KMS-11 (cell line): Measurements from ENCODE around the gene KIF16B.

Experiments used
- H2AFZ ChIP-seq: fragments of 200-600 bp; sonication (generic); 2 replicates; pipeline ENCODE4 v1.6.1; 2016; ENCODE audit warnings: antibody characterized with exemption, mixed run types, low read depth
- H3K27ac ChIP-seq: fragments of 200-600 bp; sonication (generic); 2 replicates; pipeline ENCODE4 v1.6.1; 2016; ENCODE audit warnings: mild to moderate bottlenecking, mixed run types
- H3K27me3 ChIP-seq: fragments of 200-600 bp; sonication (generic); 2 replicates; pipeline ENCODE4 v1.6.1; 2017; ENCODE audit warnings: mild to moderate bottlenecking, low read depth, mixed run types, moderate library complexity; ENCODE audit not compliant: insufficient read depth
- H3K36me3 ChIP-seq: fragments of 200-600 bp; sonication (generic); 2 replicates; pipeline ENCODE4 v1.6.1; 2017; ENCODE audit warnings: mild to moderate bottlenecking, mixed run types; ENCODE audit not compliant: insufficient read depth
- H3K4me1 ChIP-seq: fragments of 200-600 bp; sonication (generic); 2 replicates; pipeline ENCODE4 v1.6.1; 2016; ENCODE audit warnings: mild to moderate bottlenecking, low read depth, mixed run types; ENCODE audit not compliant: poor library complexity, severe bottlenecking
- H3K4me2 ChIP-seq: fragments of 200-600 bp; sonication (generic); 2 replicates; pipeline ENCODE4 v1.7.0; 2016; ENCODE audit warnings: mild to moderate bottlenecking, mixed run types
- H3K4me3 ChIP-seq: fragments of 200-600 bp; sonication (generic); IDR thresholded peaks from 2 replicates; pipeline ENCODE4 v1.6.1; 2017; ENCODE audit warnings: low read depth, low read length, mixed read lengths; ENCODE audit not compliant: insufficient read depth
- H3K79me2 ChIP-seq: fragments of 200-600 bp; sonication (generic); 2 replicates; pipeline ENCODE4 v1.6.1; 2016; ENCODE audit warnings: low read depth, mixed run types; ENCODE audit not compliant: insufficient read depth
- H3K9ac ChIP-seq: fragments of 200-600 bp; sonication (generic); 2 replicates; pipeline ENCODE4 v1.6.1; 2016; ENCODE audit warnings: mild to moderate bottlenecking, mixed run types
- H4K20me1 ChIP-seq: fragments of 200-600 bp; sonication (generic); 2 replicates; pipeline ENCODE4 v1.6.1; 2016; ENCODE audit warnings: mild to moderate bottlenecking, mixed run types; ENCODE audit not compliant: insufficient read depth
- TF ChIP-seq, protein P1 (sequence below): fragments of 200-600 bp; sonication (generic); conservative IDR thresholded peaks from 2 replicates; pipeline ENCODE4 v1.6.1; 2017; ENCODE audit warnings: low read depth, mild to moderate bottlenecking, antibody characterized with exemption, low read length, moderate library complexity, mixed read lengths

The KIF16B gene

DNA sequence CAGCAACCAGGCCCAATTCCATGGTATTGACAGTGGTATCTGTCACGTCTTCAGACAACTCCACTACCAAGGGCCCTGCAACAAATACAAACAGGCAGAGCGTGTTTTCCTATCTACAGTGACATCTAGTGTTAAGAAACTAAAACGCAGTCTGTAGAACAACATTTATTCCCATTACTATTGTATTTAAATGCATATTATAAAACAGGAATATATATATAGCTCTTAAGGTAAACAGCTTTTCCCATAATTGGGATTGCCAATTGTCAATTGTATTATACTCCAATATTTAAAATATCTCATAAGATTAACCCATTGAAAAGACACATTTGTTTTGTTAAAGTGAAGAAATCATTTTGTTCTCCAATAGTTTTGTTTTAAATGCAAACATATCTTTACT lies 97.2 kb downstream of the KIF16B start:
- TF ChIP-seq, protein P1, sequence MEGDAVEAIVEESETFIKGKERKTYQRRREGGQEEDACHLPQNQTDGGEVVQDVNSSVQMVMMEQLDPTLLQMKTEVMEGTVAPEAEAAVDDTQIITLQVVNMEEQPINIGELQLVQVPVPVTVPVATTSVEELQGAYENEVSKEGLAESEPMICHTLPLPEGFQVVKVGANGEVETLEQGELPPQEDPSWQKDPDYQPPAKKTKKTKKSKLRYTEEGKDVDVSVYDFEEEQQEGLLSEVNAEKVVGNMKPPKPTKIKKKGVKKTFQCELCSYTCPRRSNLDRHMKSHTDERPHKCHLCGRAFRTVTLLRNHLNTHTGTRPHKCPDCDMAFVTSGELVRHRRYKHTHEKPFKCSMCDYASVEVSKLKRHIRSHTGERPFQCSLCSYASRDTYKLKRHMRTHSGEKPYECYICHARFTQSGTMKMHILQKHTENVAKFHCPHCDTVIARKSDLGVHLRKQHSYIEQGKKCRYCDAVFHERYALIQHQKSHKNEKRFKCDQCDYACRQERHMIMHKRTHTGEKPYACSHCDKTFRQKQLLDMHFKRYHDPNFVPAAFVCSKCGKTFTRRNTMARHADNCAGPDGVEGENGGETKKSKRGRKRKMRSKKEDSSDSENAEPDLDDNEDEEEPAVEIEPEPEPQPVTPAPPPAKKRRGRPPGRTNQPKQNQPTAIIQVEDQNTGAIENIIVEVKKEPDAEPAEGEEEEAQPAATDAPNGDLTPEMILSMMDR = peak; percentile 55
- Histone ChIP-seq H3K36me3 (no peaks in the 10 kb centered on the region), H3K4me2 (no peak overlapping the region)

DNA sequence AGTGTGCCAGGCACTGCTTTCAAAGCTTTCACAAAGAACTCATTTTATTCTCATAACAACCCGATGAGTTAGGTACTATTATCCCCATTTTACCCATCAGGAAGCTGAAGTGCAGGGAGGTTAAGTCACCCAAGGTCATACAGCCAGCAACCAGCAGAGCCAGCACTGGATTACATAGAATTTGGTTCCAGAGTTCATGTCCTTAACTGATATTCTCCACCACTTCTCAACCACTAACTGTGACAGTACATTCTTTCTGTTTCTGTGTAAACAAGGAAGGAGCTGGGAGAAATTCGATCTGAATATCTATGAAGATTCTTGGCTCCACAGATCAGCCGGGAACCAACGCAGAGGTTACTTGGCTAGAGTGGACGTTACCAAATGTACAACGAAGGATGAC lies 98.0 kb downstream of the KIF16B start:
- H3K79me2 ChIP-seq = no peaks in the 10 kb centered on the region
- H3K9ac ChIP-seq = no peak overlapping the region
- no peaks in the 10 kb centered on the region for H3K36me3 ChIP-seq
- no peaks in the 10 kb centered on the region for H4K20me1 ChIP-seq
- no peaks in the 10 kb centered on the region for H3K27me3 ChIP-seq
- no peak overlapping the region for H3K4me3 ChIP-seq
- no peak overlapping the region for H3K4me2 ChIP-seq
- no peak overlapping the region for H2AFZ ChIP-seq
- H3K4me1 ChIP-seq = no peaks in the 10 kb centered on the region
- TF ChIP-seq, protein P1 = no peak
- no peak overlapping the region for H3K27ac ChIP-seq

More for the DNA sequence above, 97.2 kb downstream of the KIF16B start:
- H2AFZ ChIP-seq = no peak overlapping the region
- no peaks in the 10 kb centered on the region for H4K20me1 ChIP-seq
- H3K9ac ChIP-seq = no peak overlapping the region
- H3K27ac ChIP-seq = no peak overlapping the region
- H3K4me1 ChIP-seq = no peaks in the 10 kb centered on the region
- H3K27me3 ChIP-seq = no peaks in the 10 kb centered on the region
- H3K79me2 ChIP-seq = no peaks in the 10 kb centered on the region
- no peak overlapping the region for H3K4me3 ChIP-seq

DNA sequence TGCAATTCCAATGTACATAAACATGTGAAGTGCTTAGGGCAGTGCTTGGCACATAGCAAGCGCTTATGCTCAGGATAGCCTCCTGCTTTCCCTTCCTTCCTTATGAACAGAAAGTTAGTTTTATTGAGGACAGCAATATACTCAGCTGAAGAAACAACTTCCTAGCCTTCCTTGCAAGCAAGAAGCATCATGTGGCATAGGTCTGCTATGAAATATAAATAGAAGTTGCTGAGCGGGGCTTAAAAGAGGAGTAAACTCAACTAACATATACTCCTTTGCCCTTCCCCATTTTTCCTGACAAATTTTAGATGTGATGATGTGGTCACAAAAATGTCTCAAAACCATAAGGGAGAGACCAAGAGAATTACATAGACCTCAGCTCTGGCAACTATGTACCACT lies 98.9 kb downstream of the KIF16B start:
- TF ChIP-seq, protein P1 = no peak
- Histone ChIP-seq H3K4me3 (no peak overlapping the region), H3K79me2 (no peaks in the 10 kb centered on the region), H2AFZ (no peak overlapping the region), H3K27ac (no peak overlapping the region), H3K27me3 (no peaks in the 10 kb centered on the region), H3K9ac (no peak overlapping the region), H3K4me1 (no peaks in the 10 kb centered on the region), H4K20me1 (no peaks in the 10 kb centered on the region), H3K4me2 (no peak overlapping the region), H3K36me3 (no peaks in the 10 kb centered on the region)

DNA sequence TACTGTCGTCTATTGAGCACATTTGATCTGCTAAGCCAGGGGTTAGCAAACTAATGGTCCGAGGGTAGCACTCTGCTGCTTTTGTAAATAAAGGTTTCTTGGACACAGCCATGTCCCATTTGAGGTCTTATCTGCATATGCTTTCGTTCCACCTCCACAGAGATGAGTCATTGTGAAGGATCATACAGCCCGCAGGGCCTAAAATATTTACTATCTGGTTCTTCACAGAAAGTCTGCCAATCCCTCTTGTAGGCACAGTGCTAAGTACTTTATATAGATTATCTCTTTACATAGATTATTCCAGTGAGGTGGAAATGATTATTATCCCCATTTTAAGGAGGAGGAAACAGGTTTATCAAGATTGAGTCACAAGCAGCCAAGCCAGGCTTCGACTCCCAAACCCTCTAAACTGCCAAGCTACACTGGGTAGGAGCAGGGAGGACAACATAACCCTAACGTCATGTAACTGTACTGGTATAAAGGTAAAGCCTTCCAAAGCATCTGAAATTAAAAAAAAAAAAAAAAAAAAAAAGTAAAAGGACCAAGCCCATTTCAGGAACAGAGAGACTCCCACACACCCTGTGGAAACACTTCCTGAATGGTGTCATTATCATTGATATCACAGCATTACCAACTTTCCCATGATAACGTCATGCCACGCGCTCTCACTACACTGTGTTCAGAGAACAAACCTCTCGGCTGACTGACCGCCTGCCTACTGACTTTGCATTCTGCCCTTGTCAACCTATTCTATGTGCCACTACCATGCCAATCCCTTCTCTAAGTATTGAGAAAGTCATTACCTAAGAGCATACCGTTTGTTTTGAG lies 101.0 kb downstream of the KIF16B start:
- Histone ChIP-seq H3K27ac (no peak overlapping the region), H3K4me3 (no peak overlapping the region), H3K36me3 (no peaks in the 10 kb centered on the region), H3K79me2 (no peaks in the 10 kb centered on the region), H2AFZ (no peak overlapping the region), H3K27me3 (no peaks in the 10 kb centered on the region), H3K4me1 (no peaks in the 10 kb centered on the region), H3K9ac (no peak overlapping the region), H3K4me2 (no peak overlapping the region), H4K20me1 (no peaks in the 10 kb centered on the region)
- TF ChIP-seq, protein P1 = no peak
